Measurements from ENCODE around the gene ETV4.

- TF ChIP-seq CTCF (IDR thresholded peaks at IDR 0.05) = no peak
- TF ChIP-seq POLR2AphosphoS5 (IDR thresholded peaks at IDR 0.05) = no peak
- TF ChIP-seq EP300 (IDR thresholded peaks at IDR 0.05) = no peak
Measured at GRCh38 chr17:43559161-43559816, 13.1 kb upstream of the ETV4 start.
